DOHH2 (cell line): ENCODE data around the gene TNXB.
"Not testable (repeated sequence)": the region's sequence is repeated elsewhere in the genome, so short reads cannot be mapped to it uniquely, and the experiment has no call there.

Source experiments
- H3F3A ChIP-seq: fragments of 200-600 bp; sonication (generic), shearing (Covaris generic); 2 replicates; pipeline ENCODE4 v1.6.0; 2016; ENCODE audit warnings: antibody characterized with exemption, mild to moderate bottlenecking; ENCODE audit not compliant: control insufficient read depth, insufficient read depth
- H3K27ac ChIP-seq: fragments of 200-600 bp; sonication (generic); 2 replicates; pipeline ENCODE4 v1.5.1; 2014; ENCODE audit warnings: low read depth, mild to moderate bottlenecking, low read length, moderate library complexity
- H3K27me3 ChIP-seq: fragments of 200-600 bp; sonication (generic); 2 replicates; pipeline ENCODE4 v1.6.1; 2014; ENCODE audit warnings: mild to moderate bottlenecking, low read length, mixed read lengths; ENCODE audit not compliant: control insufficient read depth
- H3K36me3 ChIP-seq: fragments of 200-600 bp; sonication (generic); 2 replicates; pipeline ENCODE4 v1.6.1; 2014; ENCODE audit warnings: mild to moderate bottlenecking, low read length, moderate library complexity, mixed read lengths; ENCODE audit not compliant: control insufficient read depth
- H3K4me1 ChIP-seq: fragments of 200-600 bp; sonication (generic); 2 replicates; pipeline ENCODE4 v1.6.1; 2014; ENCODE audit warnings: mild to moderate bottlenecking, low read length, mixed read lengths; ENCODE audit not compliant: control insufficient read depth
- H3K4me2 ChIP-seq: fragments of 200-600 bp; sonication (generic); 2 replicates; pipeline ENCODE4 v1.6.0; 2014; ENCODE audit warnings: mild to moderate bottlenecking, low read length, moderate library complexity
- H3K4me3 ChIP-seq: fragments of 200-600 bp; sonication (generic); 2 replicates; pipeline ENCODE4 v1.5.1; 2014; ENCODE audit warnings: mild to moderate bottlenecking, low read length, mixed read lengths
- H3K79me2 ChIP-seq: fragments of 200-600 bp; sonication (generic); 2 replicates; pipeline ENCODE4 v1.6.1; 2014; ENCODE audit warnings: mild to moderate bottlenecking, low read length, mixed read lengths; ENCODE audit not compliant: control insufficient read depth
- H3K9me2 ChIP-seq: fragments of 200-600 bp; sonication (generic); replicated peaks from 2 replicates; pipeline ENCODE4 v1.6.1; 2014; ENCODE audit warnings: mild to moderate bottlenecking, low read length, mixed read lengths; ENCODE audit not compliant: control insufficient read depth
- H3K9me3 ChIP-seq: fragments of 200-600 bp; sonication (generic); 2 replicates; pipeline ENCODE4 v1.6.1; 2014; ENCODE audit warnings: antibody characterized with exemption, low read length, mixed read lengths; ENCODE audit not compliant: control insufficient read depth, insufficient read depth
- H4K20me1 ChIP-seq: fragments of 200-600 bp; sonication (generic); 2 replicates; pipeline ENCODE4 v1.6.0; 2014; ENCODE audit warnings: low read depth, mild to moderate bottlenecking, antibody characterized with exemption, low read length, moderate library complexity; ENCODE audit not compliant: control insufficient read depth, insufficient read depth

Gene TNXB

DNA sequence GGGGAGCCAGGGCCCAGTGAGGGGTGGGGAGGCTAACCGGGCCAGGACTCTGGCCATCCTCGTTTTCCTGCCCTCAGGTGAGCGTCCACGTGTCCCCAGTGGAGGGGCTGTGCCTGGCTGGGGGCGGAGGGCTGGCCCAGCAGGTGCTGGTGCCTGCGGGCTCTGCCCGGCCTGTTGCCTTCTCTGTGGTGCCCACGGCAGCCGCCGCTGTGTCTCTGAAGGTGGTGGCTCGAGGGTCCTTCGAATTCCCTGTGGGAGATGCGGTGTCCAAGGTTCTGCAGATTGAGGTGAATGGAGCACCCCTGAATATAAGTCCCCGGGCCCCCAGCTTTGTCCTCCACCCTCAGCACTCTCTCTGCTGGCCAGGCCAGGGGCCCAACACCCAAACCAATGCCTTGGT is 114.7 kb downstream of the TNXB start:
- H3K4me2 ChIP-seq, H3K79me2 ChIP-seq, H3K9me3 ChIP-seq, H3K27me3 ChIP-seq, H4K20me1 ChIP-seq, H3K4me1 ChIP-seq, H3K4me3 ChIP-seq, H3F3A ChIP-seq, H3K36me3 ChIP-seq, H3K27ac ChIP-seq, H3K9me2 ChIP-seq: not testable (repeated sequence)
